Measurements from ENCODE around the gene SPACDR.

SPACDR gene

GRCh38 chr7:100496509-100496908 lies 32.4 kb upstream of the SPACDR start:
- no peaks in the 10 kb centered on the region for H3K36me3 ChIP-seq
- peaks cover 5 to 24% (median 16%) of the 10 kb centered on the region in 10 experiments; a peak in 18 of 20 replicates for H3K4me1 ChIP-seq
- no peak overlapping the region for H3K4me2 ChIP-seq
- TF ChIP-seq Cebpa-rat (IDR thresholded peaks at IDR 0.05), result no peak
- H3K9ac ChIP-seq, result no peak overlapping the region
- no peaks in the 10 kb centered on the region for H3K9me3 ChIP-seq (replicated peaks in 1 of 11)
- no peak overlapping the region for H3K4me3 ChIP-seq
- peaks cover 0 to 20% (median 9%) of the 10 kb centered on the region in 11 experiments; a peak in 13 of 22 replicates for H3K27me3 ChIP-seq
- H4K20me1 ChIP-seq, result no peaks in the 10 kb centered on the region
- H3K27ac ChIP-seq, result no peak overlapping the region

- H3K27me3 ChIP-seq, result peaks cover 0 to 20% (median 9%) of the 10 kb centered on the region in 11 experiments; a peak in 13 of 22 replicates
Observed at GRCh38 chr7:100493476-100494264, 29.6 kb upstream of the SPACDR start.

DNA sequence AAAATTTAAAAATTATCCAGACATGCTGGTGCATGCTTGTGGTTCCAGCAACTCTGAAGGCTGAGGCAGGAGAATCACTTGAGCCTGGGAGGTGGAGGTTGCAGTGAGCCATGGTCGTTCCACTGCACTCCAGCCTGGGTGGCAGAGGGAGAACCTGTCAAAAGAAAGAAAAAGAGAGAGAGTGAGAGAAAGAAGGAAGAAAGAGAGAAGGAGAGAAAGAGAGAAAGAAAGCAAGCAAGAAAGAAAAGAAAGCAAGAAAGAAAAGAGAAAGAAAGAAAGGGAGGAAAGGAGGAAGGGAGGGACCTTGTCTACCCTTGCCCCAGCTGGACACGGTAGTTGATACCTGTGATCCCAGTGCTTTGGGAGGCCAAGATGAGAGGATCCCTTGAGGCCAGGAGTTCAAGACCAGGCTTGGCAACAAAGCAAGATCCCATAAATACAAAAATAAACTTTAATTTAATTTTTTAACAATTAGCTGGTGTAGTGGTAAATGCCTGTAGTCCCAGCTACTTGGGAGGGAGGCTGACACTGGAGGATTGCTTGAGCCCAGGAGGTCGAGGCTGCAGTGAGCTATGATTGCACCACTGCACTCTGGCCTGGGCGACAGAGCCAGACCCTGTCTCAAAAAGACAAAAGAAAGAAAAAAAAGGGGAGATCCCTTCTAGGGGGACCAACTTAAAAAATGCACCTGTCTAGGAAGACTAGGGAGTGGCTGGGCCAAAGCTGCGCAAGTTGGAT lies 28.8 kb upstream of the SPACDR start:
- H3K4me1 ChIP-seq, result peaks cover 9 to 40% (median 32%) of the 10 kb centered on the region in 10 experiments; a peak in 19 of 20 replicates
- H3K9ac ChIP-seq, result peak overlapping the region in 8 of 11 experiments; percentile 29 to 62 (median 44); a peak in 13 of 22 replicates
- TF ChIP-seq Cebpa-rat (IDR thresholded peaks at IDR 0.05), result no peak
- H3K27ac ChIP-seq, result no peak overlapping the region
- H3K4me2 ChIP-seq, result peak overlapping the region; percentile 59 to 95 (median 84)
- no peaks in the 10 kb centered on the region; a peak in 1 of 22 replicates for H4K20me1 ChIP-seq
- H3K4me3 ChIP-seq, result peak overlapping the region; percentile 10 to 65 (median 48); a peak in 18 of 20 replicates
- peaks cover 0 to 20% (median 9%) of the 10 kb centered on the region in 11 experiments; a peak in 13 of 22 replicates for H3K27me3 ChIP-seq
- no peaks in the 10 kb centered on the region for H3K36me3 ChIP-seq
- no peaks in the 10 kb centered on the region for H3K9me3 ChIP-seq (replicated peaks in 1 of 11)

More at GRCh38 chr7:100493476-100494264, 29.6 kb upstream of the SPACDR start:
- Histone ChIP-seq H4K20me1 (no peaks in the 10 kb centered on the region; a peak in 1 of 22 replicates), H3K4me2 (peak overlapping the region; percentile 59 to 95 (median 84)), H3K9ac (peak overlapping the region in 9 of 11 experiments; percentile 29 to 62 (median 46); a peak in 14 of 22 replicates), H3K4me3 (peak overlapping the region; percentile 10 to 65 (median 48)), H3K36me3 (no peaks in the 10 kb centered on the region), H3K27ac (no peak overlapping the region), H3K9me3 (replicated peaks in 1 of 11) (no peaks in the 10 kb centered on the region), H3K4me1 (peaks cover 9 to 40% (median 32%) of the 10 kb centered on the region in 10 experiments; a peak in 19 of 20 replicates)
- no peak for TF ChIP-seq Cebpa-rat (IDR thresholded peaks at IDR 0.05)

DNA sequence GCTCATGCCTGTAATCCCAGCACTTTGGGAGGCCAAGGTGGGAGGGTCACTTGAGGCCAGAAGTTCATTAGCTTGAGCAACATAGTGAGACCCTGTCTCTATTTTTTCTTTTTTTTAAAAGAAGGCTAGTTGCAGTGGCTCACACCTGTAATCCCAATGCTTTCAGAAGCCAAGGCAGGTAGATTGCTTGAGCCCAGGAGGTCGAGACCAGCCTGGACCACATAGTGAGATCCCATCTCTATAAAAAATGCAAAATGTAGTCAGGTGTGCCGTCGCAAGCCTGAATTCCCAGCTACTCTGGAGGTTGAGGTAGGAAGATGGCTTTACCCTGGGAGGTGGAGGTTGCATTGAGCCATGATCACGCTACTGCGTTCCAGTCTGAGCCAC lies 27.1 kb upstream of the SPACDR start:
- Histone ChIP-seq H3K9me3 (replicated peaks in 1 of 11) (no peaks in the 10 kb centered on the region), H3K27me3 (peaks cover 0 to 20% (median 9%) of the 10 kb centered on the region in 11 experiments; a peak in 13 of 22 replicates), H3K4me3 (no peak overlapping the region), H3K27ac (no peak overlapping the region), H3K4me2 (no peak overlapping the region), H4K20me1 (no peaks in the 10 kb centered on the region; a peak in 1 of 22 replicates), H3K36me3 (no peaks in the 10 kb centered on the region), H3K9ac (no peak overlapping the region), H3K4me1 (peaks cover 21 to 53% (median 44%) of the 10 kb centered on the region in 10 experiments; a peak in 19 of 20 replicates)
- TF ChIP-seq Cebpa-rat (IDR thresholded peaks at IDR 0.05), result no peak

DNA sequence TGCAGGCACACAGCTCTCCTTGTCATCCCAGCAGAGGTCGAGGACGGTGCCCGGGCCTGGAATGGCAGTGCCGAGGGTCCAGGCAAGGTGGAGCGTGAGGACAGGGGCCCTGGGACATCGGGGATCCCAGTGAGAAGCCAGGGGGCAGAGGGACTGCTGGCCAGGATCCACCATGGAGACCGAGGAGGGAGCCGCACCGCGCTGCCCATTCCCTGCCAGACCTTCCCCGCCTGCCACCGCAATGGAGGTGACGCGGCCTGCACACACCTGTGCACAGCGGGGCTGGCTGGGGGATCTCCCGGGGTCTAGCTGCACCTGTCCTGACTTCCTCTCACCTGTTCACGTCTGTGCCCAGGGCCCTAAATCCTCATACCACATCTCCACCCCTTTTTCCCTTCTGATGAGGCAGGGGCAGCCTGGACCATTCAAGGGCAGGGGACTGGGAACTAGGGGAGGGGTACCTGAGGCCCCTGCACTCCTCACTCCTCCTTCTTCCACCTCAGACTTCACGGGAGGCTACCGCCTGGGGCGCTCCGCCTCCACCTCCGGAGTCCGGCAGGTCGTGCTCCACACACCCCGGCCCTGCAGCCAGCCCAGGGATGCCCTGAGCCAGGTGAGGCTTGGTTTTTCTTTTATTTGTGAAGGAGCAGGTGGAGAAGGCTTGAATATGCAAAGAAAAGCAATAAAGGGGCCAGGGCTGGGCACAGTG lies 26.6 kb upstream of the SPACDR start:
- Histone ChIP-seq H3K36me3 (no peaks in the 10 kb centered on the region), H3K9me3 (replicated peaks in 1 of 11) (no peaks in the 10 kb centered on the region), H3K9ac (no peak overlapping the region), H3K27ac (peak overlapping the region in 2 of 11 experiments; percentile 17 to 28; a peak in 2 of 22 replicates), H3K4me2 (peak overlapping the region in 5 of 11 experiments; percentile 4 to 38 (median 35); a peak in 6 of 22 replicates), H4K20me1 (no peaks in the 10 kb centered on the region; a peak in 1 of 22 replicates), H3K4me3 (no peak overlapping the region), H3K27me3 (peaks cover 0 to 20% (median 9%) of the 10 kb centered on the region in 11 experiments; a peak in 13 of 22 replicates), H3K4me1 (peaks cover 21 to 59% (median 48%) of the 10 kb centered on the region in 10 experiments; a peak in 19 of 20 replicates)
- TF ChIP-seq Cebpa-rat (IDR thresholded peaks at IDR 0.05), result no peak

DNA sequence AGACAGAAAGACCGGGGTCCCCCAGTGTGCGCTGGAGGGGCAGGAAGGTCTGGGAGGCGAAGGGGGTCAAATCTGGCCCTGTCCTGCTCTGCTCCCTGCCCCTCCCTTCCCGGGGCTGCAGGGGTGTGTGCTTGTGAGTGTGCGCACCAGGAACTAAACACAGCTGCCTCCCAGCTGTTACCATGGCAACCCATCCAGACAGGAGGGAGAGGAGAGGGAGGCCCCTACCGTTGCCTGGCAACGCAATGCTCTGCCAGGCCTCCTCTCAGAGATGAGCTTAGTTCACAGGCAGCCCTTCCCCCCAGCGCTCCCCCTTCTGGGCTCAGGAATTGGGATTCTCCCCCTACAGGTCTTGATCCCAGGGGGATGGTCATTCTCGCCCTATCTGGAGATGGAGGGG lies 25.8 kb upstream of the SPACDR start:
- Histone ChIP-seq H3K27ac (peak overlapping the region in 2 of 11 experiments; percentile 17 to 28; a peak in 2 of 22 replicates), H3K4me3 (no peak overlapping the region)
- no peak for TF ChIP-seq Cebpa-rat (IDR thresholded peaks at IDR 0.05)

GRCh38 chr7:100489121-100489520 lies 25.1 kb upstream of the SPACDR start:
- H3K9me3 ChIP-seq (replicated peaks in 1 of 11), result no peaks in the 10 kb centered on the region
- peak overlapping the region in 2 of 11 experiments; percentile 33 to 38; a peak in 2 of 22 replicates for H3K27ac ChIP-seq
- H3K27me3 ChIP-seq, result peaks cover 0 to 20% (median 9%) of the 10 kb centered on the region in 11 experiments; a peak in 13 of 22 replicates
- no peak for TF ChIP-seq Cebpa-rat (IDR thresholded peaks at IDR 0.05)
- H3K9ac ChIP-seq, result no peak overlapping the region
- H3K4me3 ChIP-seq, result no peak overlapping the region
- H3K4me1 ChIP-seq, result peaks cover 20 to 64% (median 50%) of the 10 kb centered on the region in 10 experiments; a peak in 19 of 20 replicates
- H3K36me3 ChIP-seq, result no peaks in the 10 kb centered on the region
- peak overlapping the region in 8 of 11 experiments; percentile 10 to 46 (median 28); a peak in 5 of 22 replicates for H3K4me2 ChIP-seq
- peaks cover 0 to 6% (median 0%) of the 10 kb centered on the region in 11 experiments; a peak in 1 of 22 replicates for H4K20me1 ChIP-seq

More for the DNA sequence above, 25.8 kb upstream of the SPACDR start:
- Histone ChIP-seq H3K27me3 (peaks cover 0 to 20% (median 9%) of the 10 kb centered on the region in 11 experiments; a peak in 13 of 22 replicates), H3K9me3 (replicated peaks in 1 of 11) (no peaks in the 10 kb centered on the region), H3K36me3 (no peaks in the 10 kb centered on the region), H3K9ac (no peak overlapping the region), H4K20me1 (no peaks in the 10 kb centered on the region; a peak in 1 of 22 replicates), H3K4me2 (peak overlapping the region in 7 of 11 experiments; percentile 4 to 38 (median 31); a peak in 10 of 22 replicates), H3K4me1 (peaks cover 21 to 60% (median 51%) of the 10 kb centered on the region in 10 experiments; a peak in 19 of 20 replicates)
